Mesenchymal stem cell (in vitro differentiated cells and primary cell): ENCODE measurements around the gene ANXA6.

Source experiments
- DNase-seq: peaks from one replicate; pipeline ENCODE4 v3.0.0-alpha.2; 2013
- H2AFZ ChIP-seq: one replicate; pipeline ENCODE4 v1.6.1; 2013; ENCODE audit warnings: low read depth, mild to moderate bottlenecking, control low read depth, inconsistent platforms, low read length, moderate library complexity
- H2AK5ac ChIP-seq: 2 replicates; pipeline ENCODE4 v1.6.1; 2013; ENCODE audit warnings: low read length, moderate library complexity, mild to moderate bottlenecking, inconsistent platforms; ENCODE audit not compliant: severe bottlenecking
- H2BK120ac ChIP-seq: one replicate; pipeline ENCODE4 v1.6.1; 2013; ENCODE audit warnings: low read depth, mild to moderate bottlenecking, inconsistent platforms, low read length, moderate library complexity
- H2BK12ac ChIP-seq, 2 experiments: one replicate each; pipeline ENCODE4 v1.6.1; 2013; ENCODE audit warnings: inconsistent platforms in 2 of 2, low read length in 2 of 2, mild to moderate bottlenecking in 2 of 2, moderate library complexity in 2 of 2, control low read depth in 1 of 2
- H2BK15ac ChIP-seq: one replicate; pipeline ENCODE4 v1.6.1; 2013; ENCODE audit warnings: mild to moderate bottlenecking, low read depth, inconsistent platforms; ENCODE audit not compliant: poor library complexity, severe bottlenecking
- H2BK5ac ChIP-seq: 2 replicates; pipeline ENCODE4 v1.6.1; 2013; ENCODE audit warnings: low read depth, mild to moderate bottlenecking, low read length, control low read depth, inconsistent platforms; ENCODE audit not compliant: poor library complexity, severe bottlenecking
- H3K14ac ChIP-seq, 2 experiments: one replicate each; pipeline ENCODE4 v1.6.1; 2013; ENCODE audit warnings: inconsistent platforms in 2 of 2, low read length in 2 of 2, control low read depth in 1 of 2, mild to moderate bottlenecking in 1 of 2, moderate library complexity in 1 of 2
- H3K18ac ChIP-seq, 2 experiments: one replicate each; pipeline ENCODE4 v1.6.1; 2013; ENCODE audit warnings: inconsistent platforms in 2 of 2, low read length in 2 of 2, control low read depth in 1 of 2, low read depth in 1 of 2, mild to moderate bottlenecking in 1 of 2
- H3K23ac ChIP-seq, 2 experiments: one replicate each; pipeline ENCODE4 v1.6.1; 2013; ENCODE audit warnings: inconsistent platforms in 2 of 2, low read length in 2 of 2, mild to moderate bottlenecking in 2 of 2, moderate library complexity in 2 of 2, control low read depth in 1 of 2
- H3K27ac ChIP-seq: 2 replicates; pipeline ENCODE4 v1.5.1; 2013; ENCODE audit warnings: mild to moderate bottlenecking, moderate library complexity, low read length, control low read depth, inconsistent platforms; ENCODE audit not compliant: poor library complexity, severe bottlenecking
- H3K27me3 ChIP-seq, 2 experiments: 2 replicates each; pipeline versions ENCODE4 v1.6.1 to v1.7.0; 2013; ENCODE audit warnings: low read length in 2 of 2, mild to moderate bottlenecking in 2 of 2, moderate library complexity in 2 of 2, control low read depth in 1 of 2, inconsistent platforms in 1 of 2; ENCODE audit not compliant: control insufficient read depth in 1 of 2, insufficient read depth in 1 of 2
- H3K36me3 ChIP-seq, 2 experiments: 2 replicates each; pipeline versions ENCODE4 v1.6.1 to v1.7.0; 2013; ENCODE audit warnings: low read length in 2 of 2, control low read depth in 1 of 2, inconsistent platforms in 1 of 2, low read depth in 1 of 2, mild to moderate bottlenecking in 1 of 2; ENCODE audit not compliant: insufficient read depth in 2 of 2, control insufficient read depth in 1 of 2
- H3K4ac ChIP-seq, 2 experiments: one replicate each; pipeline ENCODE4 v1.6.1; 2013; ENCODE audit warnings: inconsistent platforms in 2 of 2, low read length in 2 of 2, mild to moderate bottlenecking in 2 of 2, moderate library complexity in 2 of 2, control low read depth in 1 of 2, low read depth in 1 of 2
- H3K4me1 ChIP-seq: 2 replicates; pipeline ENCODE4 v1.6.1; 2013; ENCODE audit warnings: low read depth, low read length, control low read depth; ENCODE audit not compliant: control insufficient read depth, insufficient read depth
- H3K4me2 ChIP-seq: 2 replicates; pipeline ENCODE4 v1.6.1; 2013; ENCODE audit warnings: low read length, mild to moderate bottlenecking, inconsistent platforms; ENCODE audit not compliant: poor library complexity, severe bottlenecking
- H3K4me3 ChIP-seq, 2 experiments: 2 replicates each; pipeline versions ENCODE4 v1.5.1 to v1.7.0; 2013; ENCODE audit warnings: low read length in 2 of 2, mild to moderate bottlenecking in 2 of 2, control low read depth in 1 of 2, low read depth in 1 of 2; ENCODE audit not compliant: insufficient read depth in 1 of 2
- H3K79me1 ChIP-seq: replicated peaks from 2 replicates; pipeline ENCODE4 v1.6.1; 2013; ENCODE audit warnings: mild to moderate bottlenecking, control low read depth, low read length, inconsistent platforms; ENCODE audit not compliant: poor library complexity, severe bottlenecking
- H3K9ac ChIP-seq: 2 replicates; pipeline ENCODE4 v1.7.0; 2013; ENCODE audit warnings: mild to moderate bottlenecking, low read length, moderate library complexity
- H3K9me3 ChIP-seq: 2 replicates; pipeline ENCODE4 v1.7.0; 2013; ENCODE audit warnings: mild to moderate bottlenecking, low read length; ENCODE audit not compliant: control insufficient read depth
- H4K8ac ChIP-seq: one replicate; pipeline ENCODE4 v1.6.1; 2013; ENCODE audit warnings: inconsistent platforms, mild to moderate bottlenecking, low read length, moderate library complexity
- H4K91ac ChIP-seq: one replicate; pipeline ENCODE4 v1.6.1; 2013; ENCODE audit warnings: mild to moderate bottlenecking, low read length, inconsistent platforms
- WGBS: methylation state at CpG from one replicate; pipeline ENCODE4 v1.1.7; 2013; ENCODE audit warnings: mixed read lengths; 5-methylcytosine and 5-hydroxymethylcytosine counted together

The ANXA6 gene

DNA sequence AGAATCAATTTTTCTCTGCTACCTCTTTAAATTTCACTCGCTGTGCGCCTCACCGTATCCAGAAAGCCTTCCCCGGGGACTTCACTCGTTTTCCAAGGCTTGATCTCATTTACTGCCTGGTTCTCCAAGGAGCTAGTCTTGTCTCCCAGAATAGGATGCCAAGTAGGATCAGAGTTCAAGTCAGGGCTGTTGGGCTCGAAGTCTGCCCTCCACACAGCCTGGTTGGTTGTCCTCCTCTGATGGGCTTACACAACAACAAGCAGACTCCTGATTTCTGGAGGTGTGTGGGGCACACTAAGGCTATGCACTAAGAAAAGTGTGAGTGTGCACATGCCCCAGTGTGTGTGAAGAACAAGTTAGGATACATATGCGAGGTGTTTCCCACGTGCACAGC lies 62.7 kb downstream of the ANXA6 start:
- Histone ChIP-seq H3K27ac (peak overlapping the region; percentile 90), H3K4me1 (peaks cover 27% of the 10 kb centered on the region), H3K36me3 (peaks cover 14 to 18% of the 10 kb centered on the region in 2 experiments), H2AK5ac (peak overlapping the region; percentile 99), H2BK120ac (peak overlapping the region; percentile 64), H3K4me3 (peak overlapping the region in 1 of 2 experiments; percentile 6), H2AFZ (no peak overlapping the region), H3K4me2 (no peak overlapping the region), H4K8ac (peak overlapping the region; percentile 76), H3K4ac (peak overlapping the region; percentile 61 to 99), H3K23ac (no peak overlapping the region), H2BK5ac (no peak overlapping the region), H3K79me1 (no peaks in the 10 kb centered on the region), H3K9me3 (no peaks in the 10 kb centered on the region), H3K27me3 (no peaks in the 10 kb centered on the region), H3K14ac (peak overlapping the region in 1 of 2 experiments; percentile 5), H3K18ac (peak overlapping the region; percentile 41 to 91), H2BK12ac (peak overlapping the region; percentile 76 to 98), H3K9ac (peak overlapping the region; percentile 2), H4K91ac (peak overlapping the region; percentile 89), H2BK15ac (peak overlapping the region; percentile 3)
- WGBS: 80% methylated on average over 6 of the region's 8 CpGs
- DNase-seq: peak; percentile 40

DNA sequence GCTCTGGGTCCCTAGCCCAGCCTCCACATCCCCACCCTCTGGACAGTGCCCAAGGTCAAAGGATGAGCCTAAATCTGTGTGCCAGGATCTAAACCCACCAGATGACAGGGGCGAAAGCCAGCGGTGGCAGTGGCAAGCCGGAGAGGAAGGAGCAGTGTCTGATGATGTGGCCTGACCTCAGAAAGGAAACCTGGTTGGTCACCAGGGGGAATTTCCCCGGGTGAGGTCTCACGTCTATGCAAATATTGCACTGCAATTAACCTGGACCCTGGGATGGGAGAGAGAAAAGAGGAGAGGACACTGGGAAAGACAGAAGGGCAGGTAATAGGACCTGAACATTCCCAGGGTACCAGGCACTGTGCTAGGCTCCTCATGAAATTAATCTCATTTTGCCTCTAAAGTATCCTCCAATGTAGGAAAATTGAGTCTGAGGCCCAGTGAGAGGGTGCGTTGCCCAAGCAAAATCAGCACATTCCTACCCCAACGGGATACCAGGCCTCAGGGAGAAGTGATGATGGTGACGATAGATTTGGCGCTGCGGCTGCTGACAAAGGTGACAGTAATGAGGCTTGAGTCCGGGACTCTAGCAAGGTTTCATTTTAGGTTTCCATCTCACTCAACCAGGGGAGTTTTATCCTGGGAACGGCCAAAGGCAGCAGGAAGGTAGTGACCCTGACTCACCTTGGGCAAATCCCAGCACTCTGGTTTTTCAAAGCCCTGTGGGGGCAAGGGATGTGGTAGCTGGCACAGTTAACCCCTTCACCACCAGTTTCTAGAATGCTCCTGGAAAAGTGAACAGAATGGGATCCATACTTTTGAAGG lies 63.3 kb downstream of the ANXA6 start:
- H3K23ac ChIP-seq: peak overlapping the region in 1 of 2 experiments; percentile 84
- H2BK12ac ChIP-seq: peak overlapping the region; percentile 76 to 98
- peaks cover 30% of the 10 kb centered on the region for H3K4me1 ChIP-seq
- H3K9ac ChIP-seq: peak overlapping the region; percentile 30
- WGBS: 68% methylated on average over 12 of the region's 12 CpGs
- peak overlapping the region; percentile 99 for H2AK5ac ChIP-seq
- H3K4me3 ChIP-seq: peak overlapping the region in 1 of 2 experiments; percentile 6
- H3K14ac ChIP-seq: peak overlapping the region in 1 of 2 experiments; percentile 94
- H3K79me1 ChIP-seq: no peaks in the 10 kb centered on the region
- peak overlapping the region; percentile 18 for H3K4me2 ChIP-seq
- peak overlapping the region; percentile 85 for H4K8ac ChIP-seq
- H2BK5ac ChIP-seq: peak overlapping the region; percentile 71
- H3K4ac ChIP-seq: peak overlapping the region; percentile 86 to 99
- peak overlapping the region; percentile 90 for H3K27ac ChIP-seq
- H2BK120ac ChIP-seq: peak overlapping the region; percentile 97
- peak overlapping the region; percentile 99 for H4K91ac ChIP-seq
- H3K18ac ChIP-seq: peak overlapping the region; percentile 91 to 98
- peaks cover 10 to 14% of the 10 kb centered on the region in 2 experiments for H3K36me3 ChIP-seq
- H3K27me3 ChIP-seq: no peaks in the 10 kb centered on the region
- H3K9me3 ChIP-seq: no peaks in the 10 kb centered on the region
- DNase-seq: peak; percentile 90
- H2AFZ ChIP-seq: no peak overlapping the region
- H2BK15ac ChIP-seq: peak overlapping the region; percentile 83

DNA sequence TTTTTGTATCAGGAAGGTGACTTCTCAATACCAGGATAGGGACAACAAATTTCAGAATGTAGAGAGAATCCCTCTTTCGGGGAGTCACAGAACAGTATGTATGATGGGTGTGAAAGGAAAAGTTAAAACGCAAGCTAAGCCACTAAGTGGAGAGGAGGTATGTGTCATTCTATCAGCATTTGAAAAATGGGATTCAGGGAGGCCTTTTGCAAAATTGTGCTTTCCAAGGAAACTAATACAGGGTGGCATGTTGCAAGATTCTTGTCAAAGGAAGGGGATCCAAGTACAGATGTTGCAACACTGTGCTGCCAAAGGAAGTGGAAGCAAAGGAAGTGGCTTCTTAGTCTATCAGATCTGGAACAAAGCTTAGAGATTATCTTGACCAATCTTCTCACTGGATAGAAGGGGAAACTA lies 64.1 kb downstream of the ANXA6 start:
- H3K9ac ChIP-seq: peak overlapping the region; percentile 75
- H2BK15ac ChIP-seq: no peak overlapping the region
- H3K18ac ChIP-seq: peak overlapping the region; percentile 91 to 98
- H3K79me1 ChIP-seq: no peaks in the 10 kb centered on the region
- H2AK5ac ChIP-seq: peak overlapping the region; percentile 99
- H4K91ac ChIP-seq: peak overlapping the region; percentile 99
- H3K4me3 ChIP-seq: peak overlapping the region in 1 of 2 experiments; percentile 45
- peak overlapping the region; percentile 90 for H3K27ac ChIP-seq
- no peak overlapping the region for H3K4me2 ChIP-seq
- H3K27me3 ChIP-seq: no peaks in the 10 kb centered on the region
- WGBS: 0% methylated on average over 2 of the region's 2 CpGs
- no peak overlapping the region for H3K23ac ChIP-seq
- no peaks in the 10 kb centered on the region for H3K9me3 ChIP-seq
- H2AFZ ChIP-seq: no peak overlapping the region
- DNase-seq: peak; percentile 99
- no peak overlapping the region for H3K14ac ChIP-seq
- H3K4me1 ChIP-seq: peaks cover 30% of the 10 kb centered on the region
- peaks cover 6 to 12% of the 10 kb centered on the region in 2 experiments for H3K36me3 ChIP-seq
- peak overlapping the region in 1 of 2 experiments; percentile 99 for H3K4ac ChIP-seq
- peak overlapping the region; percentile 85 for H4K8ac ChIP-seq
- no peak overlapping the region for H2BK120ac ChIP-seq
- peak overlapping the region; percentile 76 to 98 for H2BK12ac ChIP-seq
- H2BK5ac ChIP-seq: peak overlapping the region; percentile 71

DNA sequence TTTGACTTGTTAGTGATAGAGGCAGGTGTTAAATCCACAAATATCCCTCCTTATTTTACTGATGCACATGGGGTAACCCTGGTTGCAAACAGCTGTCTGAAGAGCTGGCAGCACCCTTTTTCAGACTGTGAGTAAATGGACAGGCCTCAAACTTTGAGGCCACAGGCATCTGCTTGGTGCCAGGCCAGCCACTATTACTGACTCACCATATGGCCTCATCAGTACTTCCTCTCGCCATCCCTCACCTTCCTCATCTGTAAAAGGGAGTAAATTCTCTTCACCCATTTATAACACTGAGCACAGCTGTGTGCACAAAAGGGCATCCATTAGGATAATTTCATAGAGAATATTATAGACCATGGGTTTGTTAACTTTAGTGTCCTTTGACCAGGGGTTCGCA lies 64.8 kb downstream of the ANXA6 start:
- peaks cover 0 to 6% of the 10 kb centered on the region in 2 experiments for H3K36me3 ChIP-seq
- H3K27me3 ChIP-seq: no peaks in the 10 kb centered on the region
- H3K9me3 ChIP-seq: no peaks in the 10 kb centered on the region
- H3K23ac ChIP-seq: no peak overlapping the region
- H3K4me3 ChIP-seq: peak overlapping the region in 1 of 2 experiments; percentile 45
- peak overlapping the region; percentile 90 for H3K27ac ChIP-seq
- H3K14ac ChIP-seq: no peak overlapping the region
- 89% methylated on average over 1 of the region's 2 CpGs for WGBS
- H4K8ac ChIP-seq: peak overlapping the region; percentile 12
- no peak overlapping the region for H2AK5ac ChIP-seq
- peak overlapping the region; percentile 75 for H3K9ac ChIP-seq
- H3K4ac ChIP-seq: no peak overlapping the region
- H3K4me2 ChIP-seq: no peak overlapping the region
- H2BK5ac ChIP-seq: no peak overlapping the region
- H4K91ac ChIP-seq: no peak overlapping the region
- H2BK12ac ChIP-seq: peak overlapping the region in 1 of 2 experiments; percentile 97
- H3K79me1 ChIP-seq: no peaks in the 10 kb centered on the region
- no peak overlapping the region for H2AFZ ChIP-seq
- H3K4me1 ChIP-seq: peaks cover 30% of the 10 kb centered on the region
- H3K18ac ChIP-seq: no peak overlapping the region
- H2BK120ac ChIP-seq: peak overlapping the region; percentile 83
- no peak overlapping the region for H2BK15ac ChIP-seq
- DNase-seq: peak; percentile 88
